ENCODE results near the gene KSR1.
"Not testable (repeated sequence)": the region's sequence is repeated elsewhere in the genome, so short reads cannot be mapped to it uniquely, and the experiment has no call there.

DNA sequence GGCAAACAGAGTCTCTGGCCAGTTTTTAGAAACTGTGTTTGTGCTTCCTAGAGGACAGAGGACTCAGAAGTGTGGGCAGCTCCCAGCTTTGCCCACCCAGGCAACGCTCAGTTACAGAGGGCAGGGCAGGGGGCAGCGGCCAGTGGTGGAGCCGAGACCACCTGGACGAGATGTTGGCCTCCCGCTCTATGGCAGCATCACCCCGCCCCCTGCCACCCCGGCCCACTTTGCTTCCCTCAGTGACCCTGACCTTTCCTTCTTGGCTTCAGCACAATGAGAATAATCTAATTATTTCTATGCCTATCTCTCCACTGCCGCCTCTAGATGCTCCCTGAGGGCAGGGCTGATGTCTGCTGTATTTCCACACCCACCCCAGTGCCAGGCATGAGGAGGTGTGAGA is 200.4 kb downstream of the KSR1 start:
- not testable (repeated sequence) for TF ChIP-seq EZH2 (IDR thresholded peaks at IDR 0.05; ENCODE audit: low read depth, low read length, severe bottlenecking); MAFK (IDR thresholded peaks at IDR 0.05; ENCODE audit: low read depth, low read length); BRCA1 (IDR thresholded peaks at IDR 0.05; ENCODE audit: low read depth, low read length); CREB1 (IDR thresholded peaks at IDR 0.05); YY1 (IDR thresholded peaks at IDR 0.05; ENCODE audit: low read depth, low read length); GABPA (IDR thresholded peaks at IDR 0.05; ENCODE audit: borderline replicate concordance, insufficient read depth, low read length); BCL11A (IDR thresholded peaks at IDR 0.05; ENCODE audit: low read depth in 2 of 2, low read length in 2 of 2); JUND (IDR thresholded peaks at IDR 0.05; ENCODE audit: low read length)
- TF ChIP-seq, protein P1, sequence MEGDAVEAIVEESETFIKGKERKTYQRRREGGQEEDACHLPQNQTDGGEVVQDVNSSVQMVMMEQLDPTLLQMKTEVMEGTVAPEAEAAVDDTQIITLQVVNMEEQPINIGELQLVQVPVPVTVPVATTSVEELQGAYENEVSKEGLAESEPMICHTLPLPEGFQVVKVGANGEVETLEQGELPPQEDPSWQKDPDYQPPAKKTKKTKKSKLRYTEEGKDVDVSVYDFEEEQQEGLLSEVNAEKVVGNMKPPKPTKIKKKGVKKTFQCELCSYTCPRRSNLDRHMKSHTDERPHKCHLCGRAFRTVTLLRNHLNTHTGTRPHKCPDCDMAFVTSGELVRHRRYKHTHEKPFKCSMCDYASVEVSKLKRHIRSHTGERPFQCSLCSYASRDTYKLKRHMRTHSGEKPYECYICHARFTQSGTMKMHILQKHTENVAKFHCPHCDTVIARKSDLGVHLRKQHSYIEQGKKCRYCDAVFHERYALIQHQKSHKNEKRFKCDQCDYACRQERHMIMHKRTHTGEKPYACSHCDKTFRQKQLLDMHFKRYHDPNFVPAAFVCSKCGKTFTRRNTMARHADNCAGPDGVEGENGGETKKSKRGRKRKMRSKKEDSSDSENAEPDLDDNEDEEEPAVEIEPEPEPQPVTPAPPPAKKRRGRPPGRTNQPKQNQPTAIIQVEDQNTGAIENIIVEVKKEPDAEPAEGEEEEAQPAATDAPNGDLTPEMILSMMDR (IDR thresholded peaks at IDR 0.05; ENCODE audit: control extremely low read depth in 1 of 3, insufficient read depth in 1 of 3, low read depth in 1 of 3, low read length in 3 of 3): not testable (repeated sequence)
- TF ChIP-seq, protein P2, sequence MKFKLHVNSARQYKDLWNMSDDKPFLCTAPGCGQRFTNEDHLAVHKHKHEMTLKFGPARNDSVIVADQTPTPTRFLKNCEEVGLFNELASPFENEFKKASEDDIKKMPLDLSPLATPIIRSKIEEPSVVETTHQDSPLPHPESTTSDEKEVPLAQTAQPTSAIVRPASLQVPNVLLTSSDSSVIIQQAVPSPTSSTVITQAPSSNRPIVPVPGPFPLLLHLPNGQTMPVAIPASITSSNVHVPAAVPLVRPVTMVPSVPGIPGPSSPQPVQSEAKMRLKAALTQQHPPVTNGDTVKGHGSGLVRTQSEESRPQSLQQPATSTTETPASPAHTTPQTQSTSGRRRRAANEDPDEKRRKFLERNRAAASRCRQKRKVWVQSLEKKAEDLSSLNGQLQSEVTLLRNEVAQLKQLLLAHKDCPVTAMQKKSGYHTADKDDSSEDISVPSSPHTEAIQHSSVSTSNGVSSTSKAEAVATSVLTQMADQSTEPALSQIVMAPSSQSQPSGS (IDR thresholded peaks at IDR 0.05; ENCODE audit: low read length): not testable (repeated sequence)

Data from H1 (cell line).